Aortic smooth muscle cell (primary cell): ENCODE results near the gene PACSIN1. TPM values are rescaled to one million over a fixed set of nuclear protein-coding genes. Genes with fewer than 3 reads are reported as not detected.

Experiments
- total RNA-seq: library from RNA; depleted of rRNA; stranded (reverse); fragments of >200 nt; gene quantifications from 2 replicates; pipeline ENCODE4 v1.2.3, GENCODE V29; 2014

Gene PACSIN1, protein sequence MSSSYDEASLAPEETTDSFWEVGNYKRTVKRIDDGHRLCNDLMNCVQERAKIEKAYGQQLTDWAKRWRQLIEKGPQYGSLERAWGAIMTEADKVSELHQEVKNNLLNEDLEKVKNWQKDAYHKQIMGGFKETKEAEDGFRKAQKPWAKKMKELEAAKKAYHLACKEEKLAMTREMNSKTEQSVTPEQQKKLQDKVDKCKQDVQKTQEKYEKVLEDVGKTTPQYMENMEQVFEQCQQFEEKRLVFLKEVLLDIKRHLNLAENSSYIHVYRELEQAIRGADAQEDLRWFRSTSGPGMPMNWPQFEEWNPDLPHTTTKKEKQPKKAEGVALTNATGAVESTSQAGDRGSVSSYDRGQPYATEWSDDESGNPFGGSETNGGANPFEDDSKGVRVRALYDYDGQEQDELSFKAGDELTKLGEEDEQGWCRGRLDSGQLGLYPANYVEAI
- not detected in 2 replicates for total RNA-seq

DNA sequence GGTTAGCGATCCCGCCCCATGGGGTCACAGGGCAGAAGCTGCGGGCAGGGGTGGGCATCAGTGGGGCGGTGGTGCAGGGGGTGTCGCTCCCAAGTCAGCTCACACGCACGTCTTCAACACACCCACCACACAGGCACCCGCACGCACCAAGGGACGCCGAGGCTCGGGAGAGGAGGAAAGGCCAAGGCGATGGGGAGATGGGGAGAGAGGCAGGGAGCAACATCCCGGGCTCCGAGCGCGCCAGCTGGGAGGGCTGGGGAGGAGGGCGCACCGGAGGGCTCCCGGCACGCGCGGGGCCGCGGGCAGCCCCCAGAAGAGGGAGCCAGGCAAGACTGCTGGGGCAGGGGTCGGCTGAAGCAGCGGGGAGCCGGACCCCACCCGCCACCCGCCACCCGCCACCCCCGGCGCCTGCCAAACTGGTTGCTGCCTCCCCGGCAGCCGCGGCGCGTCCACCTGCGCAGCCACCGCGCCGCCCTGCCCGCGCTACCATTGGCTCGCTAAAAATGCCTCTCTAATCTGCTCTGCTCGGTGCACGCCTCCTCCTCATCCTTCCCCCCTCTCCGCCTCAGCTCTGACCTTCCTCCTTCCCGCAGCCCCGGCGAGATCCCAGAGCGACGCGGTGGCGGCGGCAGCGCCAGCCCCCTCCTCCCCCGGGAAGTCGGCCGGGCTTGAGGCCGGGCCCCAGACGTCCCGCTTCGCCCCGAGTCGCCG lies at the start of gene PACSIN1:
Gene PACSIN1 (plus strand): TSS at position 546 of the 711 bp plus-strand sequence. CDS start 60,230 bp downstream, outside the sequence.

GRCh38 chr6:34425498-34426410 lies 40.1 kb upstream of the PACSIN1 start, which contains the start of gene RPS10:
RPS10 (minus strand) TSS chr6:34426069; CDS start chr6:34425221, 848 bp downstream.

DNA sequence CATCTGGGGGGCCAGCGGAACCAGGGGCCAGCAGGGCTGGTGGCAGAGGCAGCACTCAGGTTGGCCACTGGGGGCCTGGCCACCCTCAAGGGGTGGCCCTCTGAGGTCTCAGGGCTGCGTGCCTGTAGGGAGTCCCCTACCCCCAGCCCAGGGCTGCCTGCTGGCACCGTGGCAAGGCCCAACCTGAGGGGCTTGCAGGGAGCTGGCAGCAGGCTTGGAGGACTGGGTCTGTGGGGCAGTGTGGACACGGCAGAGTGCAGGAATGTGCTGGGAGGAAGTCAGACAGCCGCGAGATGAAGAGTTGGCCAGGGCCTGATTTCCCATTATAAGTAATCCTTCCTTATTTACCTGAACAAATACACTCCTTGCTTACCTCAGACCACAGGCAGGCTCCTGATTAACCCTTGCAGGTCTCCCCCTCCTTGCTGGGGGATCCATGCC lies 90.2 kb downstream of the PACSIN1 start, which contains the start of gene SPDEF:
Gene SPDEF (minus strand): TSS at position 299 of the 441 bp plus-strand sequence. CDS start 11,874 bp downstream, outside the sequence.

Other genes starting within 250 kb of the PACSIN1 start
- 114 and 140 TPM in 2 replicates for gene HMGA1, start 229.2 kb upstream of the PACSIN1 start, total RNA-seq
- gene SMIM29, start 217.1 kb upstream of the PACSIN1 start, total RNA-seq, result 36.7 and 53.4 TPM in 2 replicates
- 17.4 and 20.8 TPM in 2 replicates for gene NUDT3, start 73.4 kb upstream of the PACSIN1 start, total RNA-seq
- 1,439 and 1,650 TPM in 2 replicates for gene RPS10, start 40.0 kb upstream of the PACSIN1 start, total RNA-seq
- gene SPDEF, start 90.3 kb downstream of the PACSIN1 start, total RNA-seq, result under 0.01 TPM in 1 of 2 replicates, not detected in the other
- gene ILRUN, start 230.7 kb downstream of the PACSIN1 start, total RNA-seq, result 39.4 and 45.2 TPM in 2 replicates